MCF 10A (cell line): ENCODE measurements around the gene C1orf21. TPM values are rescaled to one million over a fixed set of nuclear protein-coding genes. Genes with fewer than 3 reads are reported as not detected.

ENCODE experiments used
- BruUV-seq: library from RNA; stranded (reverse); fragments of 400-500 nt; replicated peaks from 2 replicates; lab custom pipeline; 2021; lab: Mats Ljungman, UMichigan
- CTCF ChIA-PET: fragments of 300-600 bp; sonication (Branson Sonifier 250); formaldehyde crosslinking; extraction: SDS; loops from one replicate; lab custom pipeline; 2021; ENCODE audit warnings: antibody characterized with exemption, inconsistent platforms; lab: Yijun Ruan, JAX
- POLR2A ChIA-PET: fragments of 300-600, 350-650 bp; sonication (Branson Sonifier 250); formaldehyde crosslinking; extraction: SDS; loops from one replicate; lab custom pipeline; 2020; ENCODE audit warnings: antibody characterized with exemption, inconsistent platforms; lab: Yijun Ruan, JAX
- DNase-seq: peaks from one replicate; pipeline ENCODE4 v3.0.0-alpha.2; 2018; ENCODE audit not compliant: unreplicated experiment
- H3K27ac Mint-ChIP-seq: one replicate; pipeline ENCODE4 v1.8.0; 2022; ENCODE audit warnings: mild to moderate bottlenecking, low read depth, mixed read lengths; ENCODE audit not compliant: unreplicated experiment
- H3K27me3 Mint-ChIP-seq: one replicate; pipeline ENCODE4 v1.8.0; 2022; ENCODE audit warnings: mixed read lengths; ENCODE audit not compliant: insufficient read depth, unreplicated experiment
- H3K36me3 Mint-ChIP-seq: one replicate; pipeline ENCODE4 v1.8.0; 2022; ENCODE audit warnings: mild to moderate bottlenecking, moderate library complexity, mixed read lengths; ENCODE audit not compliant: insufficient read depth, unreplicated experiment
- H3K4me1 Mint-ChIP-seq: one replicate; pipeline ENCODE4 v1.8.0; 2022; ENCODE audit warnings: mixed read lengths; ENCODE audit not compliant: insufficient read depth, unreplicated experiment
- H3K4me3 Mint-ChIP-seq: one replicate; pipeline ENCODE4 v1.8.0; 2022; ENCODE audit warnings: mild to moderate bottlenecking, moderate library complexity, mixed read lengths; ENCODE audit not compliant: unreplicated experiment
- H3K9me3 Mint-ChIP-seq: one replicate; pipeline ENCODE4 v1.8.0; 2022; ENCODE audit warnings: mixed read lengths; ENCODE audit not compliant: unreplicated experiment
- CTCF ChIP-seq: fragments of 200-600 bp; IDR thresholded peaks from one replicate; pipeline ENCODE4 v1.8.0; 2022; ENCODE audit warnings: antibody characterized with exemption, mild to moderate bottlenecking; ENCODE audit not compliant: unreplicated experiment
- intact Hi-C: fragments of 100-400 bp; cut with micrococcal nuclease; formaldehyde crosslinking; loops from 2 replicates; pipeline ENCODE4 v1.14.1; 2022
- total RNA-seq: library from RNA; stranded (reverse); gene quantifications from 2 replicates; pipeline ENCODE4 v1.2.3, GENCODE V29; 2022

Gene C1orf21
- total RNA-seq, 1 experiment from 2014 or later, result 23.2 TPM

DNA sequence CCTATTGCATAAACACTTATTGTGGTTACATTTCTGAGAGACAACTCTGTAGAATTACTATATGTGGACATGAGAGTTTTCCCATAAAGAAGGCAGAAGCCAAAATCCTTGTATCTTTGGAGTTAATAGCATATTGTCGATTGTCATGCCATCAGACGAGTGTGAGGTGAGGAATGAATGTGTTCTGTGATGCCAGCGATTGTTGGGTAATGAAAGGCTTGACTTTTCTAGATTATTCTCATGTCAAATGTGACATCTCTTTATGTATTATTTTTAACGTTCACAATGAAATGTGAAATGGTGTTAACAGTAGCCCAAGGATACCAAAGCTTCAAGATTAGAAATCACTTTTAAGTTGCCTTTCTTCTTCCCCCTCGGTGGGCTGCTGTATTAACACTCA, 84.9 kb downstream of the C1orf21 start:
- peaks cover 6% of the 10 kb centered on the region for H3K36me3 Mint-ChIP-seq
- DNase-seq, result no peak
- POLR2A ChIA-PET, result interaction anchor here (1.1 to 1.6 kb wide), 2 partner anchors 14 to 397 kb away, joined by 3 to 5 read pairs; no protein-coding TSS in a partner anchor
- CTCF ChIA-PET, result interaction anchor here (0.6 kb wide), 1 partner anchor 182 kb away, joined by 3 read pairs; no protein-coding TSS in a partner anchor
- no TSS peak for BruUV-seq
- no peaks in the 10 kb centered on the region for H3K27me3 Mint-ChIP-seq
- H3K9me3 Mint-ChIP-seq, result peaks cover 20% of the 10 kb centered on the region
- TF ChIP-seq CTCF, result no peak
- no peaks in the 10 kb centered on the region for H3K4me1 Mint-ChIP-seq
- no peak overlapping the region for H3K4me3 Mint-ChIP-seq
- intact Hi-C loops, result no loop called here
- no peak overlapping the region for H3K27ac Mint-ChIP-seq

- ChIA-PET POLR2A (no interaction called here), CTCF (interaction anchor here (0.6 to 1.4 kb wide), 2 partner anchors 182 to 192 kb away, joined by 3 to 6 read pairs; no protein-coding TSS in a partner anchor)
- H3K9me3 Mint-ChIP-seq, result peaks cover 20% of the 10 kb centered on the region
- BruUV-seq, result no TSS peak
- no peaks in the 10 kb centered on the region for H3K27me3 Mint-ChIP-seq
- TF ChIP-seq CTCF, result no peak
- no peaks in the 10 kb centered on the region for H3K4me1 Mint-ChIP-seq
- no peak overlapping the region for H3K4me3 Mint-ChIP-seq
- H3K27ac Mint-ChIP-seq, result no peak overlapping the region
- intact Hi-C loops, result no loop called here
- H3K36me3 Mint-ChIP-seq, result peaks cover 7% of the 10 kb centered on the region
- DNase-seq, result no peak
Observed at GRCh38 chr1:184472136-184472535, 85.3 kb downstream of the C1orf21 start.

DNA sequence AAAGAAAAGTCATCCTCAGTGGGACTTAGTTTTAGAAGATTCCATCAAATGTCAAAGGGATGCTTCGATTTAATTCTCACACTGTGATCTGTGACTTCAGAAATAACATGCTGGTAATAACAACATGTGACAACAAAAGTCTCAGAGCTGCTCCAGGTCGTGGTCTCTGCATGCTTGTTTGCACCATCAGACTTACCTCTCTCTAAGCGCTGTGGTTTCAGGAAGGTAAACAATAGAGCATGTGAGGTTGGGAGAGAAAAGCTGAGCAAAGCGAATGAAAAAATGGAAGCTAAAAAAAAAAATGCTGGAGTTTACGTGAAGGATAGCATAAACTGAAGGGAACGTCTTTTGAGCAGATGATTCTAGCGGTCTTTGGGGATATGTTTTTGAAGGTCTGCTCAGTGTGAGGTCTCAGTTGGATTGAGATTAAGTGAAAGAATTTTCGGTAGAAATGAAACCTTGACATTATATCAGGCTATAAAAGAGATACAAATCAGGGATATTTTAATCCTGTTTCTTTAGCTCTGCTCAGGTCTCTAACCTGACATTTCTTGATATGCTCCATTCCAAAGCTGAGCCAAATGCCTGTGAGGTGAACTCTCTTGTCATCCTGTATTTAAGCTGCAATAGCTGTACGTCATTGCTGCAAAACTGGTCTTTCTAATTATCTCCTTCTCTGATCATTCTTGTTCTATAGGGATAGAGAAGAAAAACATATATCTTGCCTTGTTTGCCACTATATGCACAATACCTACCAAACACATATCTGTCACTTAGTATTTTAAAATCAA, 86.5 kb downstream of the C1orf21 start:
- ChIA-PET POLR2A (interaction anchor here (1.4 to 1.5 kb wide), 2 partner anchors 13 to 20 kb away, joined by 3 to 4 read pairs; no protein-coding TSS in a partner anchor), CTCF (interaction anchor here (0.5 to 1.4 kb wide), 4 partner anchors 9 to 752 kb away, joined by 3 to 6 read pairs (median 3); no protein-coding TSS in a partner anchor)
- Mint-ChIP-seq H3K27me3 (no peaks in the 10 kb centered on the region), H3K27ac (no peak overlapping the region), H3K9me3 (peaks cover 20% of the 10 kb centered on the region), H3K4me1 (no peaks in the 10 kb centered on the region), H3K4me3 (no peak overlapping the region), H3K36me3 (peaks cover 19% of the 10 kb centered on the region)
- no peak for DNase-seq
- no peak for TF ChIP-seq CTCF
- intact Hi-C loops, result no loop called here
- no TSS peak for BruUV-seq

GRCh38 chr1:184476187-184476586, 89.4 kb downstream of the C1orf21 start:
- no peak for TF ChIP-seq CTCF
- peaks cover 28% of the 10 kb centered on the region for H3K36me3 Mint-ChIP-seq
- DNase-seq, result no peak
- intact Hi-C loops, result no loop called here
- H3K9me3 Mint-ChIP-seq, result peaks cover 20% of the 10 kb centered on the region
- POLR2A ChIA-PET, result interaction anchor here (0.6 kb wide), 1 partner anchor 88 kb away, joined by 3 read pairs; no protein-coding TSS in a partner anchor
- CTCF ChIA-PET, result interaction anchor here (0.6 to 1.2 kb wide), 4 partner anchors 9 to 221 kb away, joined by 3 to 5 read pairs (median 4); no protein-coding TSS in a partner anchor
- no peak overlapping the region for H3K4me3 Mint-ChIP-seq
- H3K4me1 Mint-ChIP-seq, result no peaks in the 10 kb centered on the region
- no TSS peak for BruUV-seq
- H3K27me3 Mint-ChIP-seq, result no peaks in the 10 kb centered on the region
- no peak overlapping the region for H3K27ac Mint-ChIP-seq
